H9 (cell line): ENCODE results near the gene GABBR2. TPM values are rescaled to one million over a fixed set of nuclear protein-coding genes. Genes with fewer than 3 reads are reported as not detected.

Experiments used
- DNase-seq: peaks from one replicate; pipeline ENCODE4 v3.0.0-alpha.2; 2017
- H2AFZ ChIP-seq: one replicate; pipeline ENCODE4 v1.6.1; 2013; ENCODE audit warnings: mild to moderate bottlenecking, low read length, control low read depth, moderate library complexity
- H2AK5ac ChIP-seq: 2 replicates; pipeline ENCODE4 v1.6.1; 2013; ENCODE audit warnings: low read length, control low read depth, mixed read lengths; ENCODE audit not compliant: insufficient read length
- H2BK120ac ChIP-seq: one replicate; pipeline ENCODE4 v1.6.1; 2013; ENCODE audit warnings: low read depth, mild to moderate bottlenecking, low read length, control low read depth, inconsistent platforms; ENCODE audit not compliant: poor library complexity, severe bottlenecking
- H2BK12ac ChIP-seq: 2 replicates; pipeline ENCODE4 v1.6.1; 2013; ENCODE audit warnings: low read length, control low read depth, mixed read lengths, low read depth; ENCODE audit not compliant: insufficient read length
- H2BK15ac ChIP-seq: 2 replicates; pipeline ENCODE4 v1.6.1; 2013; ENCODE audit warnings: low read depth, low read length, control low read depth
- H2BK20ac ChIP-seq: one replicate; pipeline ENCODE4 v1.6.1; 2013; ENCODE audit warnings: low read depth, mild to moderate bottlenecking, low read length, control low read depth, inconsistent platforms; ENCODE audit not compliant: poor library complexity, severe bottlenecking
- H2BK5ac ChIP-seq: 2 replicates; pipeline ENCODE4 v1.6.1; 2013; ENCODE audit warnings: low read length, control low read depth, mixed read lengths; ENCODE audit not compliant: insufficient read length
- H3K14ac ChIP-seq: 2 replicates; pipeline ENCODE4 v1.6.1; 2013; ENCODE audit warnings: low read length, control low read depth; ENCODE audit not compliant: insufficient read depth
- H3K18ac ChIP-seq: 2 replicates; pipeline ENCODE4 v1.6.1; 2013; ENCODE audit warnings: low read depth, mild to moderate bottlenecking, mixed read lengths, low read length, control low read depth; ENCODE audit not compliant: insufficient read length
- H3K23ac ChIP-seq: 2 replicates; pipeline ENCODE4 v1.6.1; 2013; ENCODE audit warnings: low read length, control low read depth, mixed read lengths, low read depth; ENCODE audit not compliant: insufficient read length
- H3K23me2 ChIP-seq: 2 replicates; pipeline ENCODE4 v1.6.1; 2013; ENCODE audit warnings: low read depth, mild to moderate bottlenecking, mixed read lengths, low read length, control low read depth; ENCODE audit not compliant: insufficient read length, poor library complexity, severe bottlenecking
- H3K27ac ChIP-seq: 2 replicates; pipeline ENCODE4 v1.5.1; 2013; ENCODE audit warnings: low read length, control low read depth, mixed read lengths, low read depth; ENCODE audit not compliant: insufficient read length
- H3K27me3 ChIP-seq: 2 replicates; pipeline ENCODE4 v1.6.1; 2013; ENCODE audit warnings: low read length, control low read depth, inconsistent platforms; ENCODE audit not compliant: insufficient read depth
- H3K4ac ChIP-seq: 2 replicates; pipeline ENCODE4 v1.6.1; 2013; ENCODE audit warnings: low read depth, mild to moderate bottlenecking, control low read depth, inconsistent platforms, low read length, moderate library complexity
- H3K4me1 ChIP-seq: 2 replicates; pipeline ENCODE4 v1.6.1; 2013; ENCODE audit warnings: low read length, control low read depth, inconsistent platforms; ENCODE audit not compliant: insufficient read depth
- H3K4me2 ChIP-seq: 2 replicates; pipeline ENCODE4 v1.6.1; 2013; ENCODE audit warnings: low read length, control low read depth, mixed read lengths; ENCODE audit not compliant: insufficient read length, insufficient read depth
- H3K56ac ChIP-seq: 2 replicates; pipeline ENCODE4 v1.6.1; 2013; ENCODE audit warnings: low read depth, mild to moderate bottlenecking, mixed read lengths, low read length, control low read depth; ENCODE audit not compliant: insufficient read length
- H3K79me1 ChIP-seq: 2 replicates; pipeline ENCODE4 v1.6.1; 2013; ENCODE audit warnings: low read depth, mild to moderate bottlenecking, moderate library complexity, low read length, control low read depth, inconsistent platforms; ENCODE audit not compliant: insufficient read depth, poor library complexity, severe bottlenecking
- H3K79me2 ChIP-seq: 2 replicates; pipeline ENCODE4 v1.6.1; 2013; ENCODE audit warnings: low read length, control low read depth, inconsistent platforms; ENCODE audit not compliant: insufficient read depth
- H3K9ac ChIP-seq: 2 replicates; pipeline ENCODE4 v1.6.1; 2013; ENCODE audit warnings: low read length, control low read depth, mixed read lengths; ENCODE audit not compliant: insufficient read length; ENCODE audit errors: extremely low read depth
- H3K9me3 ChIP-seq: one replicate; pipeline ENCODE4 v1.6.1; 2013; ENCODE audit warnings: low read depth, low read length, inconsistent platforms; ENCODE audit not compliant: control insufficient read depth
- H3T11ph ChIP-seq: one replicate; pipeline ENCODE4 v1.6.1; 2013; ENCODE audit warnings: mild to moderate bottlenecking, low read length, control low read depth, inconsistent platforms
- H4K20me1 ChIP-seq: one replicate; pipeline ENCODE4 v1.6.1; 2013; ENCODE audit not compliant: control insufficient read depth, insufficient read length, insufficient read depth
- H4K5ac ChIP-seq: 2 replicates; pipeline ENCODE4 v1.6.1; 2013; ENCODE audit warnings: low read depth, mild to moderate bottlenecking, mixed read lengths, low read length, control low read depth; ENCODE audit not compliant: insufficient read length
- H4K8ac ChIP-seq: replicated peaks from 2 replicates; pipeline ENCODE4 v1.6.1; 2013; ENCODE audit warnings: low read length, control low read depth, mixed read lengths, low read depth; ENCODE audit not compliant: insufficient read length
- H4K91ac ChIP-seq: 2 replicates; pipeline ENCODE4 v1.6.1; 2013; ENCODE audit warnings: low read depth, mild to moderate bottlenecking, moderate library complexity, mixed read lengths, low read length, control low read depth; ENCODE audit not compliant: insufficient read length
- H3K27ac Mint-ChIP-seq, 3 experiments: 2 replicates in 2 of 3; 3 replicates in 1 of 3; pipeline ENCODE4 v1.8.0; 2020 to 2021; ENCODE audit warnings: mixed read lengths in 3 of 3, mild to moderate bottlenecking in 1 of 3, moderate library complexity in 1 of 3
- H3K27me3 Mint-ChIP-seq: 2 replicates; pipeline ENCODE4 v1.8.0; 2021; ENCODE audit warnings: low read depth, mild to moderate bottlenecking, moderate library complexity, mixed read lengths
- H3K36me3 Mint-ChIP-seq, 3 experiments: 2 replicates in 2 of 3; 3 replicates in 1 of 3; pipeline ENCODE4 v1.8.0; 2020 to 2021; ENCODE audit warnings: low read depth in 3 of 3, mixed read lengths in 3 of 3; ENCODE audit not compliant: insufficient read depth in 1 of 3
- H3K4me1 Mint-ChIP-seq, 2 experiments: 2 replicates each; pipeline ENCODE4 v1.8.0; 2020; ENCODE audit warnings: mixed read lengths in 2 of 2
- H3K4me3 Mint-ChIP-seq, 2 experiments: 2 replicates in 1 of 2; 3 replicates in 1 of 2; pipeline ENCODE4 v1.8.0; 2020 to 2021; ENCODE audit warnings: mild to moderate bottlenecking in 2 of 2, mixed read lengths in 2 of 2, moderate library complexity in 1 of 2
- H3K9me3 Mint-ChIP-seq, 2 experiments: 2 replicates in 1 of 2; 3 replicates in 1 of 2; pipeline ENCODE4 v1.8.0; 2020; ENCODE audit warnings: mild to moderate bottlenecking in 2 of 2, mixed read lengths in 2 of 2, moderate library complexity in 1 of 2
- CTCF ChIP-seq: fragments of 200-600 bp; sonication (generic); conservative IDR thresholded peaks from 3 replicates; pipeline ENCODE4 v1.8.0; 2021; ENCODE audit warnings: antibody characterized with exemption, mild to moderate bottlenecking
- WGBS: extraction: QIAGEN DNeasy Blood & Tissue Kit; methylation state at CpG from one replicate; pipeline ENCODE4 v1.1.7; 2013; ENCODE audit warnings: missing lambda C conversion rate, low lambda C conversion rate, mixed read lengths; ENCODE audit not compliant: insufficient read length; ENCODE audit errors: extremely low coverage; 5-methylcytosine and 5-hydroxymethylcytosine counted together
- total RNA-seq: library from RNA; stranded (reverse); gene quantifications from 2 replicates; pipeline ENCODE4 v1.2.1, GENCODE V29; 2021

The GABBR2 gene
- total RNA-seq, 1 experiment from 2014 or later, result 0.66 TPM

- H3K27ac Mint-ChIP-seq, result no peak overlapping the region
- Histone ChIP-seq H3K14ac (no peak overlapping the region), H3K27ac (no peak overlapping the region), H2BK120ac (no peak overlapping the region), H3K4me1 (no peaks in the 10 kb centered on the region), H3T11ph (no peak overlapping the region), H3K56ac (no peak overlapping the region), H4K91ac (no peak overlapping the region), H2BK15ac (no peak overlapping the region), H3K18ac (no peak overlapping the region), H2AK5ac (no peak overlapping the region), H3K23me2 (no peaks in the 10 kb centered on the region), H2BK12ac (no peak overlapping the region), H3K9ac (no peak overlapping the region), H3K23ac (no peak overlapping the region), H2BK5ac (no peak overlapping the region), H4K8ac (no peak overlapping the region), H3K79me1 (no peaks in the 10 kb centered on the region), H4K20me1 (no peaks in the 10 kb centered on the region), H3K9me3 (no peaks in the 10 kb centered on the region), H2BK20ac (no peak overlapping the region), H4K5ac (no peak overlapping the region), H3K79me2 (no peaks in the 10 kb centered on the region), H3K4ac (no peak overlapping the region), H3K4me2 (no peak overlapping the region), H2AFZ (no peak overlapping the region), H3K27me3 (no peaks in the 10 kb centered on the region)
- peaks cover 2 to 4% of the 10 kb centered on the region in 2 experiments for H3K4me1 Mint-ChIP-seq
- DNase-seq, result no peak
- no peak for TF ChIP-seq CTCF
- no peaks in the 10 kb centered on the region; a peak in 1 of 5 replicates for H3K9me3 Mint-ChIP-seq
- no peaks in the 10 kb centered on the region for H3K36me3 Mint-ChIP-seq
- WGBS, result no CpG with 5 or more reads among the region's 6 CpGs
- no peak overlapping the region for H3K4me3 Mint-ChIP-seq
- peaks cover 3% of the 10 kb centered on the region for H3K27me3 Mint-ChIP-seq
Measured at GRCh38 chr9:98654247-98654646, 54.5 kb downstream of the GABBR2 start.
